ENCODE data around the gene FNTB.

Gene FNTB

DNA sequence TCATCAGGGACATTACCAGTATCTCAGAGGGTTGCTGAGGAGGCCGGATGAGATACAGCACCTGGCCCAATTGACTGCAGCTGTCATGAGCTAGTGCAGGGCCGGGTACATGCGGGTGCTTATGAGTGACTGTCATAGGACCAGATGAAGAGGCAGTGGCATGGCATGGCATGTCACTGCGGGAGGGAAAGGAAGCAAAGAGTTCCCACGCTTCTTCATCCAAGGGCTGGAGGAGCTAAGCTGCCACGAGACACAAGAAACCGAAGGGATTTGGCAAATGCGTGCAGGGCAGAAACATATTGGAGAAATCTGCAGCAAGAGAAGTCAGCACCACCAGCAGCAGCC, 33.4 kb upstream of the FNTB start:
- DNase-seq (ENCODE audit: low read depth): no peak

DNA sequence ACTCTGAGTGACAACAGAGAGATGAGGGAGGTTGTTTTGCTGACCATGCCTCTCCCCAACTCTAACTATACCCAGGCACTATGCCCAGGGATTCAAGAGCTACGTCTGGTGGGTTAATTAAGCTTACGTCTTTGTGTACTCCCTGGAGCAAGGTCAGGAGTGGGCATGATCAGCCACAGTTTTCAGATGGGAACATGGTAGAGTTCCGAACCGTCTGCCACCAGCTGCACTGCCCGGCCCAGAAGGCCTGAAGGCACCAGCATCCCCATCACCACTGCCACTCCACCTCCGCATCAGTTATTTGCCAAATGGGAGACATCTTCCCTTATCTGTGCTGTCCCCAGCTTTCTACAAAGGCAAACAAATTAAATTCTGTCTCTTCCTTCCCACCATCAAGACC, 33.0 kb upstream of the FNTB start:
- no peak for DNase-seq (ENCODE audit: low read depth)

DNA sequence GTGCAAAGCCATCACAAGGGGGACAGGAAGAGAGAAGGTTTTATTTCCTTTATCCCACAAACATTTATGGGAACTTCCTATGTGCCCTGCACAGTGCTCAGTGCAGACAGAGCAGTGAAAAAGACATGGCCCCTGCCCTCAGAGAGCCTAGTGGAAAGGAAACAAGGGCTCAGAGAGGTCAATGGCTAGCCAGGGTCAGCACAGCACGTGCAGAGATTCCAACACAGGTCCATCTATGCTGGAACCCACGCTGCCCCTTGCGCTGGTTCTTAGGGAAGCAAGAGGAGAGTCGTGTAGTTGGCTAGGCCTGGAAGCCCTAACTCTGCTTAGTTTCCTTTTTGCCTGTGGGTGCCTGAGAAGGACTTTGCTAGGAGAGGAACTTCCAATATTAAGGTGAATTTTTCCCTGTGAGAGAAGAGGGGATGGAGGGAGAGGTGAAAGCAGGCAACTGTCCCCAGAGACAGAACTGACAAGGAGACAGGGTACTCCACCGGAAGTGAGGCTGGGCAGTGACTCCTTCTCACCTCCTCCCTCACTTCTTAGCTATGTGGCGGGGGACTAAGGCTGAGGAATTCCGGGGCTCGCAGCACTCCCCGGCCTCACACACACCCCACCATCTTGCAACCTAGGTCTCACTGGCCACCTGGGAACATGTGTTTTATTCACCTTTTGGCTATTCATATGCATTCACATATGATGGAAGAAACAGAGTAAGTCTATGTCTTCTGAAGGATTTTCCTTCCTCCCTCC, 32.0 kb upstream of the FNTB start:
- no peak for DNase-seq (ENCODE audit: low read depth)

DNA sequence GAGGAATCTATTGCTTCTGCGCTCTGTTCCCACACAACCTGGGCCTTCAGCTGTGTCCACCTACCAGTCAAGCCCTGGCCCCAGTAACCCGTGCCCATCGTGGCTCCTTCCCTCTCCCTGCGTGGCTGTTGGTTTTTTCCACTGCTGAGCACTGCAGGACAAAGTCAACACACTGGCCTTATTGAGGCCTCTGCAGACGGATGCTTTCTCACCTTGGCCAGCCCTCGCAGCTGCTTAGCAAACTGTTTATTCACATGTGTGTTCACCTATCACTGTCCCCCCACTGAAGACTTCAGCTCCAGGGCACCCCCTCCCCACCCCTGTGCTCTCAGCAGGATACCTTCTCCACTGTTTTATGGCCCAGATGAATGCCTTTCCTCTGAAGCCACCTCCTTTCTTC, 31.4 kb upstream of the FNTB start:
- no peak for DNase-seq (ENCODE audit: low read depth)

DNA sequence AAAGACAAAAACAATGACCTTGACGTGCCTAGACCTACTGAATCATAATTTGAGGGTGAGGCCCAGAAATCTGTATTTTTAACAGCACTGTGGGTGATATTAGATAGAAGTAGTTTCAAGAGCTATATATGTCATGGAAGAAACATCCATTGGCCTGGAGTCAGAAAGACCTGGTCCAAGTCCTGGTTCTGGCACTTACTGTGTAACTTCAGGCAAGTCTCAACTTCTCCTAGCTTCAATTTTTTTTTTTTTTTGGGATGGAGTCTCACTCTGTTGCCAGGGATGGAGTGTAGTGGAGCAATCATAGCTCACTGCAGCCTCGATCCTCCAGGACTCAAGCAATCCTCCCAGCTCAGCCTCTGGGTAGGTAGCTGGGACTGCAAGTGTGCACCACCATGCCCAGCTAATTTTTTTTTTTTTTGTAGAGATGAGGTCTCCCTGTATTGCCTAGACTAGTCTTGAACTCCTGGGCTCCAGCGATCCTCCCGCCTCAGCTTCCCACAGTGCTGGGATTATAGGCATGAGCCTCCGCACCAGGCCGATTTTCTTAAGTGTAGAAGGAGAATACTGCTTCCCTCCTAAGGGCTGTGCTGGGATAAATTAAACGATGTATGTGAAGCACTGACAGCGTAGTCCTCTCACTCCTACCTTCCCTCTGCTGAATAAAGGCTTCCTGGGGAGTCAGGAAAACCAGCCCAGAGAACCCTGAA, 29.8 kb upstream of the FNTB start:
- no peak for DNase-seq (ENCODE audit: low read depth)

DNA sequence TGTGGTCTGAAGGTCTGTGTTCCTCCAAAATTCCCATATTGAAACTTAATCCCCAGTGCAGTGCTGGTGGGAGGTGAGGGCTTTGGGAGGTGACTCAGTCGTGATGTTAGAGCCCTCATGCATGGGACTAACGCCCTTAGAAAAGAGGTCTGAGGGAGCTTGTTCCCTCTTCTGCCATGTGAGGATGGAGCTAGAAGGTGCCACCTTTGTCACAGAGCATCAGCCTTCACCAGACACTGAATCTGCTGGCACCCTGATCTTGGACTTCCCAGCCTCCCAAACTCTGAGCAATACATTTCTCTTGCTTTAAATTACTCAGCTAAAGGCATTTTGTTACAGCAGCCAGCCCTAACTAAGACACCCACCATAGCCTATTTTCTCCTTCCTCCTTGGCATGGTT, 28.5 kb upstream of the FNTB start:
- DNase-seq (ENCODE audit: low read depth): no peak

DNA sequence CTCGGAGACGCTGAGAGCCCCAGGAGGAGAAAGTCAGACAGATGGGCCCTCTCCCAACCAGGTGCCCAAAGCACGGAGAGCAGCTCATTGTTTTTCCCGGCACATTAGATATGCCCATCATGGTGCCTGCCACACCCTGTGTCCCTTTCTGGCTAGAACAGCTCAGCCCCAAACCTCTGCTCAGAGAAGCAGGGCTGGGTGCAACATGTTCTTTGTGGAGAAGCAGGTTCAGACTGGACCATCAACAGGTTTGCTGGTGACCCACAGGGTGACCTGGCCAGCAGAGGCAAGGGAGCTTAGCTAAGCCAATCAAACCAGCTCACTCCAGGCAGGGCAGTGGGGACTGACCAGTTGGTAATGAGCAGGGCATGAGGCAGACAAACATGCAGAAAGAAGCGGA, 28.0 kb upstream of the FNTB start:
- DNase-seq (ENCODE audit: low read depth): no peak

DNA sequence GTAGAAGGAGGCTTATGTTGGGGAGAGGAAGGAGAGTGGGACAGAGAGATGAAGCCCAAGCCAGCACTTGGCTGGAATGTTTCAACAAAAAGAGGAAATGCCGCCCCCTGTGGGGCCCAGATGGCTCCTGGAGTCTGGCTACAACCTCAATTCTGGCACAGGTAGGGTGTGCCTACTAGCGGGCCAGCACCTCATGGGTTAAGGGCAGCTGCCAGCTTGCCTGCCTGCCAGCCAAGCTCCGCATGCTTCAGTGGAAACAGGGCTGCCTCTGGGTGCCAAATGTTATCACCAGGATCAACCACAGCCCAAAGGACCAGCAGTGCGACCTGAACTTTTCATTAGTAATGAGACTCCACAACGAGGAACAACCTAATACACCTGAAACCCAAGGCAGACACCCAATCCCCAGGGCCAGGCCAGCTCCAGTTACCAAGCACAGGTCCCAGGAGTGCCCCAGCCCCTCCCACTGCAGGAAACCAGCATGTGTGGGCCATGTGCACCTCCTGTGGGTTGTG, 25.9 kb upstream of the FNTB start:
- DNase-seq (ENCODE audit: low read depth): no peak

DNA sequence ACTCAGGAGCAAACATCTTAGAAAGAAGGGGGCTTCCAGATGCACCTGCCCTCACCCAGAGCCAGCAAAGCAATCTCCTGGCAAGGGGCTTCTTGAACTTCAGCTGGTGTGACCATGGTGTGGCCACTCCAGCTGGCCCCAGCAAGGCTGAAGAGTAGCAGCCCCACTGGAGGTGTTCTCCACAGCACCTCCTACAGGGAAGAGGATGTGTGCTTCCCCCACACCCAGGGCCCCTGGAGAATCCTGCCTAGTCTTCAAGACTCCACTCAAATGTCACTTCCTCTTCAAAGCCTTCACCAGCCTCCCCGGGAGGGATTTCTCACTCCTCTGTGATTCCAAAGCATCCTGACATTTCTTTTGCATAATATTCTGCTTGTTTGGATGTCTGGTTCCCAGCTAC, 23.1 kb upstream of the FNTB start:
- no peak for DNase-seq (ENCODE audit: low read depth)

DNA sequence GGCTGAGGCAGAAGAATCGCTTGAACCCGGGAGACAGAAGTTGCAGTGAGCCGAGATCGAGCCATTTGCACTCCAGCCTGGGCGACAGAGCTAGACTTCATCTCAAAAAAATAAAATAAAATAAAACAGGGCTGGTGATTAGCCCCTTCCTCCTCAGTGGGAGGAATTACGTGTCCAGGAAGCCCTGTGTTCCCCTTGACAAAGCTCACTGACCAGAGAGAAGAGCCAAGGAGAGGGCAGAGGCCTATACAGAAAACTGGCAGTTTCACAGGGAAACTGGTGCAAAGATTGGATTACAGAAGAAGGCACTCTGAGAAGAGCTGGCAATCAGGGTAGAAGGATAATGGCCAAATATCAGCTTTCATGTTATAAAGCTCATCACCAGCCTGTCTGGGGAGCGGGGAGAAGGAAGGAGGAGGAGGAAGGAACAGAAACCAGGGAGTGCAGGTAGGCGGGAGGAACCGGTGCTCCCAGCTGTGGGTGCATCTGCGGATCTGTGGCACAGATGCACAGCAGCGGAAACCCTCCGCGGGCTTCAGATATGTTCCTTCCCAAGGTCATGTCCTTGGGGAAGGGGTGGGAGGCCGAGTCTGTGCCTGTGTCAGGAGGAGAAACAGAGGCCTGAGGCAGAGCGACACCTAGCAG, 21.2 kb upstream of the FNTB start:
- no peak for DNase-seq (ENCODE audit: low read depth)

DNA sequence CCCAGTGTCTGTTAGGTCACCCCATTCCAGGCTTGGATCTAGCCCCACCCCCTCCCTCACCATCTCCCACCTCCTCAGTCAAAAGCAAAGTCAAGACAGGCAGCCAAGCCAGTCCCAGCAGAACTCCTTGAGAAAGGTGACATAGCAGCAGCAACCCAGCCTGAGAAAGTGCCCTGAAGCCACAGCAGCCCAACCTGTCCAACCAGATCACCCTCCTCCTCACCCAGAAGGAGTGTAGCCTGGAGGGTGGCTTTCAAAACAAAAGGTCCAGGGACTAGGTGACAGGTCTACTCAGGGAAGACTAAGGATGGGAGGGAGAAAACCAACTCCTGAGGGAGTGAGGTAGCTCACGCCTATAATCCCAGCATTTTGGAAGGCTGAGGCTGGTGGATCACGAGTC, 19.7 kb upstream of the FNTB start:
- no peak for DNase-seq (ENCODE audit: low read depth)

DNA sequence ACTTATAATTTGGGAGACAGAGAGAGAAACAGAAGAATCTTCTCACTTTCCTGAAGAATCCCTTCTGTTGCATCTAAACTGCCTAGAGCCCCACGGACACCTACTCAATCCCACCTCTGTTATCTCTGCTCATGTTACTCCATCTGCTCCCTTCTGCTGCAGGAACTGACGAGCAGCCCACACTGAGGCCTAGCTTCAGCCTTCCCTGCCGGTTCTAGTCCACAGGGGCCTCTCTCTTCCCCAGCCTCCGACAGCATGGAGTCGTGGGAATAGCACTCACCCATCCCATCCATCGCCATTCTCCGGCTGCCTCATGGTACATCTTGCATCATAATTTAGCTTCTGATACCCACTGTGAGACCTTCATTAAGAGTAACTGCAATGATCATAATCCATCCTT, 18.5 kb upstream of the FNTB start:
- no peak for DNase-seq (ENCODE audit: low read depth)

DNA sequence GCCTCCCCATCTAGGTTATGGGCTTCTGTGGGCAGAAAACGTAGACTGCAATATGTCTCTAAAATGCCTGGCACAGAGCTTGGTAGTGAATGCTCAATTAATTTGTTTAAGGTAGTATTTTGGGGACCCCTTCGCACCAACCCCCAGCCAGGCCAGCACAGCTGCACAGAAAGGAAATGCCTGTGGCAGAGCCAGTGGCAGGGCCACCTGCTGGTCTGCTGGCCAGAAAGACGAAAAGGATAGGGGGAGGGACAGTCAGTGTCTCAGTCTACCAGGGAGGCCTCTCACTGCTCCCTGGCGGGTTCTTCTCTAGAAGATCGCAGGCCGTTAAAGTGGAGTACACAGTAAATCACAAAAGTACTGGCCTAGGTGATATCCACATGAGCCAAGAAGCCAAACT, 18.0 kb upstream of the FNTB start:
- no peak for DNase-seq (ENCODE audit: low read depth)

DNA sequence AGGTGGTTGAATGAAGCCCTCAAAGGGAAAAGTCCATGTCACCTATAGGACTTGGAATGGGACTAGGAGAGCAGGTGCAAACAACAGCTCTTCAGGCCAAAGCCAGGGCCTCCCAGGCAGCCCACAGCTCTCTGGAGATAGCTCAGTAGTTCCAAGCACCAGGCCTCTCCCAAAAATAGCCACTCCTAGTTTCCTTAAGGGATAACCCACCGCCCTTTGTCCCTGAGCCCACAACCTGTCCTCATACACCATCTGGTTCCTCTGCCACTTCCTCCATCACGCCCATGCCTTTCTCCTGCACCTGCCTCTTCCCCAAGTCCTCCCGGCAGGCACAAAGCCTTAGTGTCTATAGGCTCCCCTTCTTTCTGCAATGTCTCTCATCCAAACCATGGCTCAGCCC, 16.7 kb upstream of the FNTB start:
- no peak for DNase-seq (ENCODE audit: low read depth)

DNA sequence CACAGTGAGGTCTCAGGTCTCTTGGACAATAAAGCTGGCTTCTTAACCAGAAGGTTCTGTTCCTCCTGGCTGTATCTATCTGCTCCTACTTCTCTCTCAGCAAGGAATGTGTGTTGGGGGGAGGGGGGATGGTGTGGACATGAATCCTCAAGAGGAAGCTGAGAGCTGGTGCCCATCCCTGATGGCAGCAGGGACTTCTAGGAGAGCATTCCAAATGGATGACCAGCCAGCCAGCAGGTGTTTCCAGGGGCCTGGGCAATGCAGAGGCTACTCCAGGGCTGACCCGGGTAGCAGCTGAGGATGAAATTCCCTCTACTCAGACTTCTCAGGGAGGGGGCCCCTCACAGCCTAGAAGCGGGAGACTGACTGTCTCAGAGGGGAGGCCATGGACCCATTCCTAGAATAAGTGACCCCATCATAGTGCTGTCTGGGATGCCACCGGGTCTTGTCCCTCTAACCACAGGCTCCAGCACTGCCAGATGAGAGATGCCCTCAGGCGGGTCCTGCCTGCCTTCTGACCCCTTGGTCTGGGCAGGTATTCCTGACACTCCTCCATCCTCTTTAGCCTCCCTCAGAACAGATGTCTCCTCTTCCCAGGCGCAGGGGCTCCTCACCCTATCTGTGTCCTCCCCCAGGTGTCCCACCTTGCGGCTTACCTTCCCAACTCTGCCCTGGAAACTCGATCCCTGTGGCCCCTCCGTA, 15.8 kb upstream of the FNTB start:
- no peak for DNase-seq (ENCODE audit: low read depth)

DNA sequence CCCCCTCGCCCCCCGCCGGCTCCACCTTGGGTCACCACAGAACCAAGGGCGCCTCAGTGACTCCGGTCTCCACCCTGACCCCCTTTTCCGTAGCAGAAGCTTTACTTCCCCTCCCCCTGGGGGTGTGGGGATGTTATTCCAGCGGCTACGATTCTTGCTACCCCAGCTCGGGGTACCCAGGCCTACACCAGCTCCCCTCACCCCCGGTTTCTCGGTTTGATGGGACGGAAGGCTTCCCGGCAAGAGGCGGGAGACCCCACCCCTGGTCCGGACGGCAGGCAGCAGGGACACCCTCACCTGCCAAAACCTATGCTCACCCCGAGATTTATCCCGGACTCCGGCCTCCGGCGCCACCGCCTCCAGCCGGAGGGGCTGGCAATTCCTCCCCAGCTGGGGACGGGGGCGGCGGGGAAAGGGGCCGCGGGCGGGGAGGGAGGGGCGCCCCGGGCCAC, 15.2 kb upstream of the FNTB start:
- no peak for DNase-seq (ENCODE audit: low read depth)

DNA sequence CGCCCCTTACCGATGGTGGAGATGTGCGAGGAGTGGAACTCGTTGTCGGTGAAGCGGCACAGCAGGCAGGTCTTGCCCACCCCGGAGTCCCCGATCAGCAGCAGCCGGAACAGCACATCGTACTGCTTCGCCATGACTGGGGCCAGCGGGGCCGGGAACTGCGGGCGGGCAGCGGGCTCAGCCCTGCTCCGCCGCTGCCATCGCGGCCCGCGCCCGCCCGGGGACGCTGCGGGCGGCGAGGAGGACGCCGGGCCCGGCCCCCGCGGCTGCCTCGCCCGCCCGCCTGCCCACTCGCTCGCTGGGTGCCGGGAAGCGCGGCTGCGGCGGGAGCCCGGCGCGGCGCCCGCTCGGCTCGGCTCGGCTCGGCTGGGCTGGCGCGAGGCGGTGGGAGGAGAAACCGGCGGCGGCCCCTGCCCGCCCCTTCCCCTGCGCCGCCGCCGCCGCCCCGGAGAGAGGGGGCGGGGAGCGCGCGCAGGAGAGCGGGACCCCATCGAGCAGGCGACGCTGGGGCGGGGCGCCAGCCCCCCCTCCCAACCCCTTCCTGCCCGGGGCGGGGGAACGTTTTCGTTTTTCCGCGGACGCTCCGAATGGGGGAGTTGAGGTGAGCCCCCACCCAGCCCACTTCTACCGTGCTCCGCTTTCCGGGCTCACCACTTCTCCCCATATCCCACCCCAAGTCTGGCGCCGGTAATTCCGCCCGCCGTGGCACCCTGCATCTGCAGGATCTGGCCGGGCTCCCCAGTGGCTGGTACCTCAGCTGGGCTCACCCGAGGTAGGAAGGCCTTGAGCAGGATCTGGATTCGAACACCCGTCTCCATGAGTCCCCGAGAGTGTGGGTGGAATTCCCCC, 14.5 kb upstream of the FNTB start, which contains the start of gene RAB15:
Gene RAB15, minus strand, starts transcription at position 394 of the 849 bp plus-strand sequence. Its CDS starts 260 bp downstream, at position 134.
- no peak for DNase-seq (ENCODE audit: low read depth)

DNA sequence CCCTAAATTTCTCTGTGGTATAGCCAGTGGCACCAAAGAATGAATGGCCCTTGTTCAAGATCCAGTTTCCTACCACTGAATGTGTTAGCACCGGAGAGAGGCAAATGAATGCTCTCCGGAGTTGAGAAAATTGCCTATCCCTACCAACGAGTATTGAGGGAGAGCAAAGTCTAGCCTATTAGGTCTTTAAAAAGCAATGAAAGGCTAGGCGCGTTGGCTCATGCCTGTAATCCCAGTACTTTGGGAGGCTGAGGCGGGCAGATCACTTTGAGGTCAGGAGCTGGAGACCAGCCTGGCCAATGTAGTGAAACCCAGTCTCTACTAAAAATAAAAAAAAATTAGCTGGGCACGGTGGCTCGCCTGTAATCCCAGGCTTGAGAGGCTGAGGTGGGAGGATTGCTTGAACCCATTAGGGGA, 13.7 kb upstream of the FNTB start:
- DNase-seq (ENCODE audit: low read depth): no peak

DNA sequence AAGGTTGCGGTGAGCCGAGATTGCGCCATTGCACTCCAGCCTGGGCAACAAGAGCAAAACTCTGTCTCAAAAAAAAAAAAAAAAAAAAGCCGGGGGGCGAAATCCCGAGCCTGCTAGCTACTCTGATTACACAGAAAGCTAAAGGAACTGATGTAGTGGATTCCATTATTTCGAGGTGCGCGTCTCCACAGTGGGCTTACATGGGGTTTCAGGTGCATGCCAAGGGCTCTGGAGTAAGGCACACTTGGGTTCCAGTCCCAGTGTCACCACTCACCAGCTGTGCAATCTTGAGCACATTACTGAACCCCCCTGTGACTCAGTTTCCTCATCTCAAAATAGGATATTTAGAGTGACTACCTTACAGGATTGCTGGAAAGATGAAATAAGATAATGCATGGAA, 12.9 kb upstream of the FNTB start:
- no peak for DNase-seq (ENCODE audit: low read depth)

DNA sequence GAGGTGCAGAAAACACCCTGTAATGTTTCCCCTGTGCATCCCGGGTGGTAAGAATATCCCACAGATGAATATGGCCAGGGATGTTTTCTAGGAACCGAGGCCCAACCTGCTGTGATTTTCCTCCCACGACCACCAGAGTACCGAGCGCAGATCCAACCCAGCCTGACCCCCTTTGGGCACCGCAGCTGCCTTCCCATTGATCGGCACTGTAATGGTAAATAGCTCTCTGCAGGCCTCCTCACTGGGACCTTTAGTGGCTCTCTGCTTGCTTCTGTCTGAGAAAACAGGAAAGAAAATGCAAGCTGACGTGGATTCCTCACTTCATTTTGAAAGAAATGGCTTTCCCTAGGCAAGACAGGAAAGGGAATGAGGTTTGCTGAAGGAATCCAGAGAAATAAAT, 12.1 kb upstream of the FNTB start:
- no peak for DNase-seq (ENCODE audit: low read depth)

DNA sequence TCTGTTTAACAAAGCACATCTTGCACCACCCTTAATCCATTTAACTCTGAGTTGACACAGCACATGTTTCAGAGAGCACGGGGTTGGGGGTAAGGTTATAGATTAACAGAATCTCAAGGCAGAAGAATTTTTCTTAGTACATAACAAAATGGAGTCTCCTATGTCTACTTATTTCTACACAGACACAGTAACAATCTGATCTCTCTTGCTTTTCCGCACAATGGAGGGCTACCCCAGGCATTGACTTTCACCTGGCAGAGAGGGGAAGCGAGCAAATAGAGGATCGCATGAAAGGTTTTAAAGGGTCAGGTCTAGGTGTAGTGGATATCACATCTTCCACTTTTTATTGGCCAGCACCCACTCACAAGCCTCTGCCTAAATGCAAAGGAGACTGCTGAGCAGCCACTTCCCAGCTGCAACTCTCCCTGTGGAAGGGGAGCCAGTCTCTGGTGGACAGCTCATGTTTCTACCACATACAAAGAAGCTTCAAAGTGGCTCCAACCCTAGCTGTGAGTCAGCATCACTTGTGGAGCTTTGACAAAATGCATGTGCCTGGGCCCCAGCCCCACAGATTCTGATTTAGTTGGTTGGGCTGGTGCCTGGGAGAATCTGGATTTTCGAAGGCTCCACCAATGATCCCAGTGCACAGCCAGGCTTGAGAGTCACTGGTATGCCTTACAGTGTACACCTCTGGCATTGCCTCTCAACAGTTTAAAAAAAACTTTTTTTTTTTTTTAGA, 7.2 kb upstream of the FNTB start:
- DNase-seq (ENCODE audit: low read depth): peak; percentile 27

All from fibroblast of gingiva (primary cell).